HG02610 (cell line): ENCODE measurements around the gene UEVLD.
"Not testable (repeated sequence)": the region's sequence is repeated elsewhere in the genome, so short reads cannot be mapped to it uniquely, and the experiment has no call there.

Experiments
- ATAC-seq: cut with Tn5 transposase; IDR thresholded peaks from one replicate; pipeline ENCODE4 v1.9.1; 2021; ENCODE audit warnings: mild to moderate bottlenecking, moderate library complexity; ENCODE audit not compliant: unreplicated experiment

UEVLD gene

DNA sequence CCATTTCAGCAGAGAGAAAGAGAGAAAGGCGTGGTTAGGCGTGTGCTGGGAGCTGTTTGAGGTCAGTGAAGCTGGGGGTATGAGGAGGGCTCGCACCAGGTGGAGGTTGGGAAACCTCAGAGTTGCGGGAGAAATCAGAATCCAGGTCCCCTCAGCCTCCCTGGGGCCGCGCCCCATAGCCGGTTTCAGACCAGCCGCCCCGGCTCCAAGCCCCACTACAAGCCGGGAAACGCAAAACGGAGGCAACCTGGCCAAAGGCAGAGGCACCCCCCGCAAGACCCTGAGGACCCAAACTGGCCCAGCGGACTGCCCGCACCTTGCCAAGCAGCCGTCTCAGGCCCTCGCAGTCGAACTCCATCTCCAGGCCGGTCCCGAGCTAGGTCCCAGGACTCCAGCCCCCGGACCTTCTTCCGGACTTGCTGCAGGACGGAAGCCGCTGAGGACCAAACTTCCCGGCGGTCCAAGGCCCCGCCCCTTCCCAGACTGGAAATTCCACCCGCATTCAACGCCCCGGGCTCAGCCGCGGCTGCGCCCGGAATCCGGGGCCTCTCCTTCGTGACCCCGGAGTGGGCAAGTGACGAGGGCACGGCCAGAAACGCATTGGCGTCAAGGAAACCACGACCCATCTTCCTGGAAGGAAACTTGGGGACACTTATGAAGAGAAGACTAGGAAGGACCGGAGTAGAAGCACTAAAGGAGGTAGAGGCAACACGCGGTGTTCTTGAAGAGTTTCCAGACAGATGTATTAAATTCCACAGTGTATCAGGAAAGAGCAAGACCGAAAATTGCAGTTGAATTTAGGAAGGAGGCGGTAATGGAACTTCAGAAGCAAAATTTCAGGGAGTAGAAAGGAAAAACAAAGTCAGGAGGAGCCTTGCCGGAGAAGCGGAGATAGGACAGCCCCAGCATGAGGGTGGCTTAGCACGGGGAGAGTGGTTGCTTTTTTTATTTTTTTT is at the start of gene UEVLD:
TSS of gene UEVLD (minus strand) at position 438 of the 956 bp plus-strand sequence. CDS start at position 358, 80 bp downstream.
- ATAC-seq, result peak; percentile 70

DNA sequence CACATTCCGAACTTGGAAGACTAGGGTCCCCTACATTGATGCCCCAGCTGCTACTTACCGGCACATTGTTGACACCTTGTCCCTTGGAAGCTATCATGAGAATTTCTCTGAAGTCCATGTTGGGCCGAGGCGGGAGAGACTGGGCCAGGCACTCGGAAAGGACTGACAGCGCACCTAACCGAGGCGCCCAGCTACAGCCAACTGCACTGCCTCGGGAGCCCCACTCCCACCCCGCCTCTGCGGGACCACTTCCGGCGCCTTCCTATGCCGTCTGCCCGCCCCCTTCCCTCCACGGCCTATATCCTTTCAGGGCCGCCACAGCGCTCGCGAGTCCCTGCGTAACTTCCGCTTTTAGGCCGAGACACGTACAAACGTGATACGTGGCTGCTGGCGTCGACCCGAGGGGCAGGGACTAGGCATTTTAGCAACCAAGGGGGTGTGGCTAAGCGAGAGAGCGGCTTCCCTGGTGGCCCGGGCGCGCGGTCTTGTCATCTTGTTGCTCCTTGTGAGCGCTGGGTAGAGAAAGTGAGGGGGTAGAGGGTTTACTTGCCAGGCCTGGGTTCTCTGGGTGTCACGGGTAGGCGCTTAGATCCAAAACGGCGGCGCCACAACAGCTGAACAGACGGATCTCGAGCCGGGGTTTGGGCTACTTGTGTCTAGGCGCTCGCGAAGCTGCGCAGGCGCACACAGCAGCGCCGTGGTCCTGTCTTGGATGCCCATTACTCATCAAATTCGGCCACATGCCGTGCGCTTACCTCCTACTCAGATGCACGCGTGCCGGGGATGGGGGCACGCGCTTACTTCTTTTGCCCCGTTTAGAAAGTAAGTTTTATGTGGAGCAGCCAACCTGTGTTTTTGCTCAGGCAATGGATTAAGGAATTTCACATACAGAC is 45.9 kb upstream of the UEVLD start, which contains the start of gene SPTY2D1:
TSS of gene SPTY2D1 (minus strand) at position 203 of the 893 bp plus-strand sequence. CDS start at position 118, 85 bp downstream.
- peak; percentile 97 for ATAC-seq

DNA sequence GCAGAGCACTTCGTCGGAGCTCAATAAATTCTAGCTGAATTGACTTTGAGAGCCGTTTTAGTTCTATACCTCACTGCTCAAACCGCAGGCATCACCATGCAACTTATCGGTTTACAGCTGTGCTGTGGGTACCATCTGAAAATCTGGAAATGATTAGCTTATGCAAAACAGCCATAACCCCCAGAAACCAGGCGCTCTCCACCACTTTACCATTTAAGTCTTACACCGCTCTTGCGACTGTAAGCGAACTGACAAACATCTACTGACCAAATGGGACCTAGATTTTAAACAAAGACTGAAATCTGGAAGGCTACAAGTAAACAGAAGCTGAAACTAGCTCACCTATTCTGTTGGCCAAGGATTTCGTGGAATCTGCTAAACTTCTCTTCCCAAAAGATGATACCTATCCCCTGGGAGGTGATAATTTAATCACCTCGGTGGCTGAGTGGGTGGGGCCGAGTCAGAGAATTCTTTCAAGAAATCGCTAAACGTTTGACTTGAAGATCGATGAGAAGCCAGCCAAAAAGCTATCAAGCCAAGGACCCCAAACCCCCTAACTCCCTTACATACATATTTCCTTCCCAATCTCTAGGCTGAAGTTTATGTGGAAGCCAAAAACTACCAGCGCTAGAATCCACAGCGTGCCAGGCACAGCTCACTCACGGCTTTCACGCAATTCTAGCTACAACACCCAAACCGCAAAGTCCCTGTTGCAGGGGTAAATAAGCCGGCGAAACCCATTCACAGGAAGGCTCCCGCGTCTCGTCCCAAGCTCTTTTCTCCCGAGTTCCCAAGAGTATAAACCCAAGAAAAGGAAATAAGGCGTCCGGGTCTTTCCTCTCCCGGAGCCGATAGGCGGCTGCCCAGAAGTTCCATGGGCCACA is 45.0 kb upstream of the UEVLD start:
- ATAC-seq, result peak; percentile 62

- no peak for ATAC-seq
Observed at GRCh38 chr11:18632841-18633240, 44.3 kb upstream of the UEVLD start.

GRCh38 chr11:18624161-18624560 is 35.6 kb upstream of the UEVLD start:
- ATAC-seq, result no peak

- ATAC-seq, result no peak
Observed at GRCh38 chr11:18623707-18624106, 35.2 kb upstream of the UEVLD start.

DNA sequence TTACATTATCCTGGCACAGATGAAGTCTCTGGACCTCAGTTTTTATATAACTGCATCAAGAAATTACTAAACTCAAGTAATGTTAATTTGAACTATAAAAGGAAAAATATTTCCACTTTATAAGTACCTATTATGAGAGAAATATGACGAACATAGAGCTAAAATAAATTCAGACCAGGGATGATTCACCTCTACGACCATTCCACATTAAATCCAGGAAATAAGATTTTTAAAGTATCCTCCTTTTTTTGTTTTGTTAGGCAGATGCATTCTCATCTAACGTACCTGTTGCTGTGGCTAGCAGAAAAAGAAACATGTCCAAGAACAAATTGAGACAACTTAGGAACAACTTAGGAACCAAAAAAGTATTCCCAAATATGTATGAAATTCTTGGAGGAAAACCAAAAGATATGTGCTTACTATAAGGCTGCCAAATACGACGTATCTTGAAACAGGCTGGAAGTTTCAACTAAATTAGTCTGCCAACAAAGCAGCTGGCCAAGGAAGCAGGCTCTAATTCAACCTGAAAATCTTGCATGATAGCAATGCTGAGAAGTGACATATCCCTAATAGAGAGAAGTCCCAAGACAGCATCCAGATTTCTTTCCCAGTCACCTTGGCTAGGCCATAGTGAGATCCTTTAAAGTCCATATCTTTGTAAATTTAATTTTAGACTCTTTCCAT is 29.9 kb upstream of the UEVLD start:
- ATAC-seq, result no peak

- ATAC-seq, result no peak
Observed at GRCh38 chr11:18617688-18618341, 29.3 kb upstream of the UEVLD start.

DNA sequence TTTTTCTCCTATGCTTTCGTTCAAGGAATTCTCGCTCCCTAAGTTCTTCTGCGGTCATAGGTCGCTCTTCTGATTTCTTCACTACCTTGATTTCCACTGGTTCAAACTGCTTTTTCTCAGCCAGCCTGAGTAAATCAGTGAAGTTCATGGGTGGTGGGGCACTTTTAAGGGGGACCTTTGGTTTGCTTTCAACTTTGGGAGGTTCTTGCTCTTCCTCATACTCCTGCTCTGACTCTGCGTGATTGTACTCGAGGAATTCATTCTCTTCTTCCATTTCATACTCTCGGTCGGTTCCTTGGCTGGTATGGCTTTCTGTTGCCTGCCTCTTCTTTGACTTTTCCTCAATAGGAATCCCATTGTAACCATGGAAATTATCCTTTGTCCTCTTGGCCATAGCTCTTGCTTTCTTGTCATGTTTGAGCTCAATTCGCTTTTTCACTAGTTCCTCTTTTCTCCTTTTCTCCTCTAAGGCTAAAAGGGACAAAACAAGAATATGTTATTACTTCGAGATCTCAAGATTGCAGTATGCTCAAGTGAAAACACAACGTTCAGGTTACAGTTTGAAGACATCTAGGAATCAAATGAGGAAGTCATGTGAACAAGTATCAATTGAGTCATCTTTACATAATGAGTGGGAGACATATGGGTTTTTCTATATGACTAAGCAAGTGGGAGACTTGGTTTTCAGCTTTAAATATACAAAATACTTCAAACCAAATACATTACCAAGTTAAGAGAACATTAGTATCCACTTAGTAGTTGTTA is 27.3 kb upstream of the UEVLD start:
- peak; percentile 92 for ATAC-seq

DNA sequence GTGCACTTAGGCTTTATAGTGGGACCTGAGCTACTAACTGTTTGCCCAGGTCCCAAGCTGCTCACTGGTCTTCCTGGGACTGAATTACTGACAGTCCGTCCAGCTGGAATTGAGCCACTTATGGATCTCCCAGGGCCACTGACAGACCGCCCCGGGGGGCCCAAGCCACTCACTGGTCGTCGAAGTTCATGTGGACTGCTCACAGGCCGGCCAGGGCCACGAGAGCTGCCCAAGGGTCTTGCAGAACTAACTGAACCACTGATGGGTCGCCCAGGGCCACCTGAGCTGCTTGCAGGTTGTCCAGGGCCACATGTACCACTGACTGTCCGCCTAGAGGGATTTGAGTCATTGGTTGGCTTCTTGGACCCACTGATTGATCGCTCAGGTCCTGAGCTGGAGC is 26.1 kb upstream of the UEVLD start:
- no peak for ATAC-seq

DNA sequence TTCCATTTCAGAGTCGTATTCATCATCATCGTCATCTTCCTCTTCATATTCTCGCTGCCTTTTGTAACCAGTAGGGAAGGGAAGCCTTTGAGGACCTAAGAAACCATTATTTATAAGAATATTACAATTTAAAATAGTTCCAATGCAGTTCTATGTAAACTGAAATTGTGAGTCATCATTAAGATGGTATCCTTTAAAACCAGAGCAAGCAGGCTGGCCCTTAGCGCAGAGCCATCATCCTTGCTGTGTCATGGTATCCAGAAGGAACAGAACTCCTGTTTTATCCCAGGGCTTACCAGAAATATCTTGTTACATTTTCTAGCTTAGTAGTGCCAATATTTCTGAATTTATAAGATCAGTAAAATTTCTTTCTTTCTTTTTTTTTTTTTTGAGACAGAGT is 23.9 kb upstream of the UEVLD start:
- ATAC-seq, result no peak

- no peak for ATAC-seq
Observed at GRCh38 chr11:18611196-18611595, 22.7 kb upstream of the UEVLD start.

- ATAC-seq, result no peak
Observed at GRCh38 chr11:18608376-18608775, 19.8 kb upstream of the UEVLD start.

- no peak for ATAC-seq
Observed at GRCh38 chr11:18600915-18601569, 12.5 kb upstream of the UEVLD start.

- no peak for ATAC-seq
Observed at GRCh38 chr11:18599739-18600230, 11.3 kb upstream of the UEVLD start, which contains the start of gene MISFA. Gene MISFA, plus strand, starts transcription at chr11:18599789. Its CDS starts 140 bp downstream, at chr11:18599929.

DNA sequence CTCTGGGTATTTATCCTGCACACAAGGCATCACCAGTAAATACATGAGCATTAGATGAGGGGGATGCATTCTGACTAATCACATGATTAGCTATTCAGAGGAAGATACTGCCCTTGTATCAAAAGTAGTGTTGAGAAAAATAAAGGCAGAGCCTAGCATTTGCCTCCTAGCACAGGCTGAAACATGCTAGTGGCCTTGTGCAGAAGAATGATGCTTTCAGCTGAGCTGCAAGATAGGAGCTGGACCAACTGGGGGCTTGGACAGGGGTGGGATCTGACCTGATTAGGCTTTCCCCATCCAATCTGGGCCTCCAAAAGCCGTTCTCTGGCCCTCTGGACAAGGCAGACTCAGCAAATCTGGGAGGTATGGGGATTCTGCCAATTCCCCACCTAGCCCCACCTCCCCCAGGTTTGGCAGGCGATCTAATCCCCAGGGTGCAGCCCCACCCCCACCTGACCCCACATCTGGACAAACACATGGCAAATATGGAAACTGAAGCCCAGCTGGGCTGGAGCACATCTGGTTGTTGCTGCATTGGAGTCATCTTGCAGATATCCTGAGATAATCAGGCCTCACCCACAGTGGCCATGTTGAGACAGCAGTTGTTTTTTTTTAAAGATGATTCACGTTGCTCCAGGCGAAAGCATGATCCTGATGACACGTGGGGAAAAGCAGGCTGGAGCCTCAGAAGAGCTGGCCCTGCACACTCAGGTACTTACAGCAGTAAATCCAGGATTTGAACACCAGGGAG is 6.6 kb upstream of the UEVLD start:
- no peak for ATAC-seq

DNA sequence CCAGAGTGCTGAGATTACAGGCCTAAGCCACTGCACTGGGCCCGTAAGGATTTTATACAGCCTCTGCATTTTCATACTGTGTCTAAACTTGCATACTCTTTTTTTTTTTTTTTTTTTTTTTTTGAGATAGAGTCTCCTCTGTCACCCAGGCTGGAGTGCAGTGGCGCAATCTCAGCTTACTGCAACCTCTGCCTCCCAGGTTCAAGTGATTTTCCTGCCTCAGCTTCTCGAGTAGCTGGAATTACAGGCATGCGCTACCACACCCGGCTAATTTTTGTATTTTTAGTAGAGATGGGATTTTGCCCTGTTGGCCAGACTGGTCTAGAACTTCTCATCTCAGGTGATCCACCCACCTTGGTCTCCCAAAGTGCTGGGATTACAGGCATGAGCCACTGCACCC is 5.6 kb upstream of the UEVLD start:
- ATAC-seq, result not testable (repeated sequence)
